B cell (primary cell): Measurements from ENCODE around the gene CRY1. TPM values are rescaled to one million over a fixed set of nuclear protein-coding genes. Genes with fewer than 3 reads are reported as not detected.

ENCODE experiments used
- ATAC-seq: fragments of 200-7000 bp; cut with Tn5 transposase; one replicate; pipeline ENCODE4 v1.10.0; 2021; ENCODE audit warnings: low read depth, mild to moderate bottlenecking, moderate number of reproducible peaks, moderate library complexity
- CTCF ChIA-PET: fragments of 350-600 bp; sonication (Branson Sonifier 250); formaldehyde crosslinking; loops from one replicate; lab custom pipeline; 2021; ENCODE audit warnings: antibody characterized with exemption, inconsistent platforms; lab: Charles Lee
- POLR2A ChIA-PET: fragments of 350-600 bp; sonication (Branson Sonifier 250); formaldehyde crosslinking; loops from one replicate; lab custom pipeline; 2021; ENCODE audit warnings: antibody characterized with exemption; lab: Charles Lee
- DNase-seq: peaks from one replicate; pipeline ENCODE4 v3.0.0; 2013
- H2AFZ ChIP-seq: 2 replicates; pipeline ENCODE4 v1.6.1; 2012; ENCODE audit warnings: mild to moderate bottlenecking, low read depth, low read length; ENCODE audit not compliant: insufficient read depth, poor library complexity, severe bottlenecking
- H3K27ac ChIP-seq, 2 donors: 1 replicate in 1 of 2; 2 replicates in 1 of 2; pipeline ENCODE4 v1.5.1; 2012 to 2013; ENCODE audit warnings: low read length in 2 of 2, mild to moderate bottlenecking in 2 of 2, moderate library complexity in 1 of 2
- H3K27me3 ChIP-seq, 4 experiments: fragments of 200-600 bp in 1 of 4; sonication (generic) in 1 of 4; replicated peaks in 1 of 4; 1 replicate in 2 of 4; 2 replicates in 2 of 4; pipeline versions ENCODE4 v1.6.1 to v1.7.0; 2013 to 2016; ENCODE audit warnings: low read length in 3 of 4, mild to moderate bottlenecking in 2 of 4, mixed read lengths in 1 of 4, moderate library complexity in 1 of 4; ENCODE audit not compliant: insufficient read depth in 4 of 4, control insufficient read depth in 3 of 4; ENCODE audit errors: control extremely low read depth in 1 of 4
- H3K36me3 ChIP-seq, 2 experiments: replicated peaks in 1 of 2; 1 replicate in 1 of 2; 2 replicates in 1 of 2; pipeline versions ENCODE4 v1.6.1 to v1.7.1; 2013; ENCODE audit warnings: low read length in 1 of 2; ENCODE audit not compliant: insufficient read depth in 2 of 2, control insufficient read depth in 1 of 2; ENCODE audit errors: control extremely low read depth in 1 of 2, extremely low read depth in 1 of 2
- H3K4me1 ChIP-seq, 2 donors: fragments of 200-600 bp in 1 of 2; sonication (generic) in 1 of 2; 1 replicate in 1 of 2; 2 replicates in 1 of 2; pipeline versions ENCODE4 v1.5.1 to v1.6.1; 2013 to 2017; ENCODE audit warnings: low read length in 2 of 2; ENCODE audit not compliant: control insufficient read depth in 2 of 2, insufficient read depth in 2 of 2
- H3K4me2 ChIP-seq: replicated peaks from 2 replicates; pipeline ENCODE3; 2012; ENCODE audit warnings: mild to moderate bottlenecking, low read depth, low read length; ENCODE audit not compliant: poor library complexity, severe bottlenecking
- H3K4me3 ChIP-seq, 5 experiments: fragments of 200-600 bp in 1 of 5; sonication (generic) in 1 of 5; 1 replicate in 3 of 5; 2 replicates in 2 of 5; pipeline versions ENCODE4 v1.5.1 to v1.7.0; 2011 to 2016; ENCODE audit warnings: low read length in 4 of 5, mild to moderate bottlenecking in 4 of 5, low read depth in 2 of 5, control low read depth in 1 of 5, moderate library complexity in 1 of 5; ENCODE audit not compliant: insufficient read depth in 1 of 5; ENCODE audit errors: control extremely low read depth in 1 of 5, extremely low read depth in 1 of 5
- H3K79me2 ChIP-seq: fragments of 200-600 bp; sonication (generic); one replicate; pipeline ENCODE4 v1.6.0; 2016; ENCODE audit warnings: low read length; ENCODE audit not compliant: control insufficient read depth, insufficient read depth
- H3K9ac ChIP-seq: fragments of 200-600 bp; sonication (generic); 2 replicates; pipeline ENCODE4 v1.6.1; 2017; ENCODE audit warnings: mild to moderate bottlenecking, low read length, moderate library complexity
- H3K9me3 ChIP-seq, 3 donors: one replicate each; pipeline versions ENCODE4 v1.6.1 to v1.7.1; 2013; ENCODE audit warnings: low read length in 2 of 3; ENCODE audit not compliant: control insufficient read depth in 2 of 3, insufficient read depth in 1 of 3; ENCODE audit errors: control extremely low read depth in 1 of 3
- H4K20me1 ChIP-seq: 2 replicates; pipeline ENCODE4 v1.6.0; 2012; ENCODE audit warnings: mild to moderate bottlenecking, low read length; ENCODE audit not compliant: insufficient read depth, control insufficient read depth, poor library complexity, severe bottlenecking
- H3K27ac Mint-ChIP-seq: one replicate; pipeline ENCODE4 v1.8.0; 2021; ENCODE audit warnings: mixed read lengths
- H3K27me3 Mint-ChIP-seq: one replicate; pipeline ENCODE4 v1.8.0; 2021; ENCODE audit warnings: mixed read lengths
- H3K4me1 Mint-ChIP-seq: one replicate; pipeline ENCODE4 v1.8.0; 2021; ENCODE audit warnings: mixed read lengths
- H3K4me3 Mint-ChIP-seq: one replicate; pipeline ENCODE4 v1.8.0; 2021; ENCODE audit warnings: mixed read lengths
- H3K9me3 Mint-ChIP-seq: one replicate; pipeline ENCODE4 v1.8.0; 2022; ENCODE audit warnings: mixed read lengths; ENCODE audit not compliant: insufficient read depth
- CTCF ChIP-seq: fragments of 200-600 bp; IDR thresholded peaks from one replicate; pipeline ENCODE4 v1.8.0; 2022; ENCODE audit warnings: antibody characterized with exemption, mild to moderate bottlenecking
- EZH2 ChIP-seq: IDR thresholded peaks from 2 replicates; pipeline ENCODE4 v1.6.1; 2012; ENCODE audit warnings: borderline replicate concordance, low read depth, mild to moderate bottlenecking, moderate library complexity, low read length; ENCODE audit not compliant: insufficient read depth, poor library complexity, severe bottlenecking
- WGBS: methylation state at CpG from one replicate; pipeline ENCODE4 v1.1.5; 2013; ENCODE audit warnings: missing lambda C conversion rate; ENCODE audit not compliant: insufficient coverage; 5-methylcytosine and 5-hydroxymethylcytosine counted together
- intact Hi-C: fragments of 100-400 bp; cut with micrococcal nuclease; formaldehyde crosslinking; loops from one replicate; pipeline ENCODE4 v1.10.0; 2022
- polyA plus RNA-seq: library from polyadenylated mRNA; depleted of rRNA; stranded (reverse); fragments of >200 nt; gene quantifications from 2 replicates; pipeline ENCODE4 v1.2.3, GENCODE V29; 2012
- total RNA-seq, 2 donors: library from RNA; stranded (reverse); fragments of 120-200 nt in 1 of 2; gene quantifications; 1 replicate in 1 of 2; 2 replicates in 1 of 2; pipeline versions ENCODE4 v1.2.3 to v1.2.4, GENCODE V29; 2013 to 2022

CRY1 gene
- total and polyA plus RNA-seq, 2 donors (not counting 1 experiment from before 2014, with no cell fraction given), result 2.4 to 8.8 TPM

- POLR2A ChIA-PET, result interaction anchor here (1.0 to 1.4 kb wide), 3 partner anchors 31 to 654 kb away, joined by 3 to 4 read pairs (median 4); partner anchors contain the start of gene MTERF2
Measured at GRCh38 chr12:106955377-106956047, 137.8 kb downstream of the CRY1 start, which contains the start of gene TMEM263. Gene TMEM263, plus strand, starts transcription at chr12:106955907. Its CDS starts 11,210 bp downstream, at chr12:106967117.

More at GRCh38 chr12:106955377-106956047, 137.8 kb downstream of the CRY1 start, which contains the start of gene TMEM263:
- H3K9me3 Mint-ChIP-seq, result no peaks in the 10 kb centered on the region
- H3K27me3 Mint-ChIP-seq, result no peaks in the 10 kb centered on the region
- Histone ChIP-seq H3K4me1 (peaks cover 9 to 12% of the 10 kb centered on the region in 2 donors), H3K4me3 (peak within 1 kb of the TSS; percentile 67 to 89 (median 88)), H3K27ac (peak within 1 kb of the TSS; percentile 49 to 57), H3K79me2 (peaks cover 15% of the 10 kb centered on the region), H3K4me2 (peak within 1 kb of the TSS; percentile 92), H3K9ac (peak within 1 kb of the TSS; percentile 93), H3K36me3 (peaks cover 0 to 1% of the 10 kb centered on the region in 2 experiments), H4K20me1 (peaks cover 11% of the 10 kb centered on the region), H2AFZ (peak within 1 kb of the TSS; percentile 94), H3K27me3 (no peaks in the 10 kb centered on the region), H3K9me3 (no peaks in the 10 kb centered on the region)
- WGBS, result under 1% methylated on average over 88 of the region's 88 CpGs
- peak within 1 kb of the TSS; percentile 93 for H3K27ac Mint-ChIP-seq
- intact Hi-C loops, result loop anchor here (1.0 kb wide), 4 partner anchors 32 to 653 kb away; partner anchors contain the start of genes CRY1, MTERF2 and TCP11L2
- TF ChIP-seq EZH2 (no peak), CTCF (no peak)
- ATAC-seq (peak; percentile 84), DNase-seq (peak; percentile 94)
- CTCF ChIA-PET, result interaction anchor here (1.0 to 1.7 kb wide), 3 partner anchors 17 to 597 kb away, joined by 3 to 8 read pairs (median 4); no protein-coding TSS in a partner anchor
- peaks cover 20% of the 10 kb centered on the region for H3K4me1 Mint-ChIP-seq
- H3K4me3 Mint-ChIP-seq, result peak within 1 kb of the TSS; percentile 99
